ENCODE measurements around the gene SLC6A19.

GRCh38 chr5:1178529-1179382 lies 22.6 kb upstream of the SLC6A19 start:
- TF ChIP-seq POLR2A (IDR thresholded peaks at IDR 0.05), result no peak
- no peak for TF ChIP-seq CTCF (IDR thresholded peaks at IDR 0.05)

All from heart left ventricle (tissue), 13 donors.